A375 (cell line): Measurements from ENCODE around the gene TMC4. TPM values are rescaled to one million over a fixed set of nuclear protein-coding genes. Genes with fewer than 3 reads are reported as not detected.

ENCODE experiments used
- total RNA-seq: library from RNA; depleted of rRNA; stranded (reverse); fragments of >200 nt; shearing (Covaris generic); gene quantifications from 2 replicates; pipeline ENCODE4 v1.2.3, GENCODE V29; 2014; rRNA removed

The TMC4 gene
- 0.24 and 1.2 TPM in 2 replicates for total RNA-seq

GRCh38 chr19:54172471-54173358, at the start of gene TMC4:
Gene TMC4 (minus strand): TSS chr19:54173160. CDS start chr19:54173117, 43 bp downstream.

GRCh38 chr19:54191011-54191810, 18.3 kb upstream of the TMC4 start, which contains the start of gene TSEN34:
Gene TSEN34 (plus strand): TSS chr19:54191308. CDS start chr19:54191365, 57 bp downstream.

GRCh38 chr19:54189145-54189734, 16.3 kb upstream of the TMC4 start, which contains the start of gene MBOAT7:
Gene MBOAT7 (minus strand): TSS chr19:54189580. CDS start chr19:54188508, 1,072 bp downstream.

GRCh38 chr19:54159352-54160181, 13.4 kb downstream of the TMC4 start, which contains the start of gene LENG1:
Gene LENG1 (minus strand): TSS chr19:54159721. CDS start chr19:54159695, 26 bp downstream.

GRCh38 chr19:54137699-54138488, 35.1 kb downstream of the TMC4 start, which contains the start of gene CNOT3:
Gene CNOT3 (plus strand): TSS chr19:54137762. CDS start chr19:54142979, 5,217 bp downstream.

GRCh38 chr19:54115109-54116063, 57.6 kb downstream of the TMC4 start, which contains the start of the genes PRPF31 and TFPT:
Gene PRPF31 (plus strand): TSS chr19:54115754. CDS start chr19:54118279, 2,525 bp downstream.
Gene TFPT (minus strand): TSS chr19:54115657. CDS start chr19:54115269, 388 bp downstream.

Other genes with a start within 250 kb of the TMC4 start
- gene CACNG8, start 210.2 kb downstream of the TMC4 start, total RNA-seq = 2.3 and 2.6 TPM in 2 replicates
- 5.5 and 8.7 TPM in 2 replicates for gene CACNG6, start 181.5 kb downstream of the TMC4 start, total RNA-seq
- gene VSTM1, start 109.3 kb downstream of the TMC4 start, total RNA-seq = 0.45 and 1.0 TPM in 2 replicates
- 0.45 TPM in 1 of 2 replicates, not detected in the other for gene TARM1, start 91.8 kb downstream of the TMC4 start, total RNA-seq
- 8.3 and 11.7 TPM in 2 replicates for gene OSCAR, start 72.4 kb downstream of the TMC4 start, total RNA-seq
- 42.5 and 44.1 TPM in 2 replicates for gene NDUFA3, start 70.3 kb downstream of the TMC4 start, total RNA-seq
- gene TFPT, start 57.5 kb downstream of the TMC4 start, total RNA-seq = 61.6 and 74.8 TPM in 2 replicates
- gene PRPF31, start 57.4 kb downstream of the TMC4 start, total RNA-seq = 79.6 and 95.4 TPM in 2 replicates
- 26.0 and 31.0 TPM in 2 replicates for gene CNOT3, start 35.4 kb downstream of the TMC4 start, total RNA-seq
- gene LENG1, start 13.4 kb downstream of the TMC4 start, total RNA-seq = 20.4 and 23.2 TPM in 2 replicates
- 49.6 and 86.6 TPM in 2 replicates for gene MBOAT7, start 16.4 kb upstream of the TMC4 start, total RNA-seq
- gene TSEN34, start 18.1 kb upstream of the TMC4 start, total RNA-seq = 61.6 and 79.7 TPM in 2 replicates
- gene RPS9, start 27.7 kb upstream of the TMC4 start, total RNA-seq = 5,386 and 5,547 TPM in 2 replicates
- gene LILRB3, start 49.8 kb upstream of the TMC4 start, total RNA-seq = not detected in 2 replicates
- not detected in 2 replicates for gene LILRA6, start 69.6 kb upstream of the TMC4 start, total RNA-seq
- gene LILRB5, start 84.1 kb upstream of the TMC4 start, total RNA-seq = not detected in 2 replicates
- not detected in 2 replicates for gene LILRB2, start 108.0 kb upstream of the TMC4 start, total RNA-seq
- not detected in 2 replicates for gene LILRA5, start 140.0 kb upstream of the TMC4 start, total RNA-seq
- not detected in 2 replicates for gene LILRA4, start 166.0 kb upstream of the TMC4 start, total RNA-seq
- 0.32 TPM in 1 of 2 replicates, not detected in the other for gene LAIR1, start 191.8 kb upstream of the TMC4 start, total RNA-seq
- gene TTYH1, start 242.3 kb upstream of the TMC4 start, total RNA-seq = 0.27 and 2.3 TPM in 2 replicates